Measurements from ENCODE around the gene RALB. TPM values are rescaled to one million over a fixed set of nuclear protein-coding genes. Genes with fewer than 3 reads are reported as not detected.

RALB gene
- polyA plus RNA-seq, 1 of the 3 experiments (the other 2 are of a cell fraction): 37.2 TPM

DNA sequence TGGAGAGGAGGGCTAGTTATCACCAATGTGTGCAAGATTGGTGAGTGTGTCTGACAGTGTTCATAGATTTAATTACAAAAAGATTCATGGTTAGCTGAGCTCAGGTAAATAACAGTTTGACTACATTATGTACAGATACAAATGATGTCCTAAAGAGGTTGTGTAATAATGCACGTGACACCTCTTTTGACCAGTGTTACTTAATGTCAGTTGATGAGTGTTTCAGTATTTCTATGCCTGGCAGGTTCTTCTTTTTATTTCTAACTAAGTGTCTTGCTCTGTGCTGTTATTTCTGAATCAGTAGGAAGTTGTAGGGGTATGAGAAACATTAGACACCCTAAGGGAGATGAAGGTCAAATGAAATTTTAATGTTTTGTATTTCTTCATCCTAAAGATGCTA is 85.4 kb downstream of the RALB start:
- Histone ChIP-seq H3K27ac (ENCODE audit: low read depth in 2 of 2, low read length in 1 of 2) (no peak overlapping the region), H2AFZ (ENCODE audit: low read depth) (no peak overlapping the region), H3K79me2 (ENCODE audit: insufficient read depth) (no peaks in the 10 kb centered on the region), H3K4me1 (ENCODE audit: control insufficient read depth in 1 of 2, insufficient read depth in 2 of 2, low read depth in 1 of 2, low read length in 1 of 2) (peaks cover 0 to 1% of the 10 kb centered on the region in 2 experiments; a peak in 1 of 4 replicates), H3K9ac (no peak overlapping the region), H3K27me3 (ENCODE audit: insufficient read depth) (peaks cover 39% of the 10 kb centered on the region), H3K9me3 (no peaks in the 10 kb centered on the region), H3K9me2 (no peaks in the 10 kb centered on the region), H4K20me1 (ENCODE audit: insufficient read depth) (no peaks in the 10 kb centered on the region), H3K36me3 (replicated peaks in 1 of 2; ENCODE audit: control insufficient read depth in 1 of 2, insufficient read depth in 2 of 2, low read length in 1 of 2) (no peaks in the 10 kb centered on the region), H3K4me2 (no peak overlapping the region), H3K4me3 (ENCODE audit: low read depth in 2 of 2, low read length in 1 of 2) (no peak overlapping the region), H3F3A (replicated peaks; ENCODE audit: insufficient read depth) (no peaks in the 10 kb centered on the region)
- ChIA-PET CTCF (interaction anchor here (2.3 kb wide), 1 partner anchor 343 kb away, joined by 7 read pairs; no protein-coding TSS in a partner anchor), POLR2A (no interaction called here)
- DNase-seq: no peak
- TF ChIP-seq GABPA (IDR thresholded peaks at IDR 0.05; ENCODE audit: low read depth) (no peak), YY1 (IDR thresholded peaks at IDR 0.05; ENCODE audit: low read depth) (no peak), RAD21 (IDR thresholded peaks at IDR 0.05; ENCODE audit: low read length) (no peak), EZH2phosphoT487 (IDR thresholded peaks at IDR 0.05; ENCODE audit: borderline replicate concordance, low read depth) (no peak), TEAD4 (IDR thresholded peaks at IDR 0.05; ENCODE audit: borderline replicate concordance, insufficient read depth) (no peak), NFIC (IDR thresholded peaks at IDR 0.05; ENCODE audit: borderline replicate concordance) (no peak), SMC3 (IDR thresholded peaks at IDR 0.05; ENCODE audit: low read depth, low read length) (no peak), ELF1 (IDR thresholded peaks at IDR 0.05) (no peak), RCOR1 (IDR thresholded peaks at IDR 0.05; ENCODE audit: low read length) (no peak)
- TF ChIP-seq, protein P1, sequence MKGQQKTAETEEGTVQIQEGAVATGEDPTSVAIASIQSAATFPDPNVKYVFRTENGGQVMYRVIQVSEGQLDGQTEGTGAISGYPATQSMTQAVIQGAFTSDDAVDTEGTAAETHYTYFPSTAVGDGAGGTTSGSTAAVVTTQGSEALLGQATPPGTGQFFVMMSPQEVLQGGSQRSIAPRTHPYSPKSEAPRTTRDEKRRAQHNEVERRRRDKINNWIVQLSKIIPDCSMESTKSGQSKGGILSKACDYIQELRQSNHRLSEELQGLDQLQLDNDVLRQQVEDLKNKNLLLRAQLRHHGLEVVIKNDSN (IDR thresholded peaks at IDR 0.05; ENCODE audit: borderline replicate concordance, low read depth): no peak
- 60% methylated on average over 1 of the region's 1 CpG for WGBS (ENCODE audit: low lambda C conversion rate)

DNA sequence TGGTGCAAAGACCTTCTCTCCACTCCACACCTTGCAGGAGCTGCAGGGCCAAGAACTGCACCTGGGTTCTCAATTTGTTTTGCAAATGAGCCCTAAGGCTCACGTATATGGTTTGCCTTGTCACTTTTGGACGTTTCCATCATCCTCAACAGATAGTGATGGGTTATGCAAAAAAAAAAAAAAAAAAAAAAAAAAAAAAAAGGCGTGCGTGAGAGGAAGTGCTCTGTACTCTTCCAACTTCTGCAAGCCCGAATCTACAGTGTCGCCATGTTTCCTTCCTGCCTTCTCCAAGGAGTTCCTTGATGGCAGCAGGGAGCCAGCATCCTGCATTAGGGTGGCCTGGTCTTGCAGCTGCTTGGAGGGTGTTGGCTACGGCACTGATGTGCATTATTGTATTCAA is 89.3 kb downstream of the RALB start:
- Histone ChIP-seq H4K20me1 (ENCODE audit: insufficient read depth) (no peaks in the 10 kb centered on the region), H3K9me3 (no peaks in the 10 kb centered on the region), H3K4me1 (ENCODE audit: control insufficient read depth in 1 of 2, insufficient read depth in 2 of 2, low read depth in 1 of 2, low read length in 1 of 2) (peaks cover 0 to 14% of the 10 kb centered on the region in 2 experiments; a peak in 1 of 4 replicates), H3F3A (replicated peaks; ENCODE audit: insufficient read depth) (no peaks in the 10 kb centered on the region), H3K27me3 (ENCODE audit: insufficient read depth) (peaks cover 64% of the 10 kb centered on the region), H3K36me3 (replicated peaks in 1 of 2; ENCODE audit: control insufficient read depth in 1 of 2, insufficient read depth in 2 of 2, low read length in 1 of 2) (no peaks in the 10 kb centered on the region), H3K9me2 (no peaks in the 10 kb centered on the region), H3K9ac (no peak overlapping the region), H3K27ac (ENCODE audit: low read depth in 2 of 2, low read length in 1 of 2) (no peak overlapping the region), H3K4me2 (no peak overlapping the region), H2AFZ (ENCODE audit: low read depth) (no peak overlapping the region), H3K4me3 (ENCODE audit: low read depth in 2 of 2, low read length in 1 of 2) (no peak overlapping the region), H3K79me2 (ENCODE audit: insufficient read depth) (no peaks in the 10 kb centered on the region)
- no peak for DNase-seq
- CTCF ChIA-PET: interaction anchor here (1.5 to 6.2 kb wide), 8 partner anchors 8 to 737 kb away, joined by 4 to 167 read pairs (median 10); no protein-coding TSS in a partner anchor
- WGBS (ENCODE audit: low lambda C conversion rate): 66% methylated on average over 7 of the region's 7 CpGs
- POLR2A ChIA-PET: no interaction called here
- TF ChIP-seq, protein P2, sequence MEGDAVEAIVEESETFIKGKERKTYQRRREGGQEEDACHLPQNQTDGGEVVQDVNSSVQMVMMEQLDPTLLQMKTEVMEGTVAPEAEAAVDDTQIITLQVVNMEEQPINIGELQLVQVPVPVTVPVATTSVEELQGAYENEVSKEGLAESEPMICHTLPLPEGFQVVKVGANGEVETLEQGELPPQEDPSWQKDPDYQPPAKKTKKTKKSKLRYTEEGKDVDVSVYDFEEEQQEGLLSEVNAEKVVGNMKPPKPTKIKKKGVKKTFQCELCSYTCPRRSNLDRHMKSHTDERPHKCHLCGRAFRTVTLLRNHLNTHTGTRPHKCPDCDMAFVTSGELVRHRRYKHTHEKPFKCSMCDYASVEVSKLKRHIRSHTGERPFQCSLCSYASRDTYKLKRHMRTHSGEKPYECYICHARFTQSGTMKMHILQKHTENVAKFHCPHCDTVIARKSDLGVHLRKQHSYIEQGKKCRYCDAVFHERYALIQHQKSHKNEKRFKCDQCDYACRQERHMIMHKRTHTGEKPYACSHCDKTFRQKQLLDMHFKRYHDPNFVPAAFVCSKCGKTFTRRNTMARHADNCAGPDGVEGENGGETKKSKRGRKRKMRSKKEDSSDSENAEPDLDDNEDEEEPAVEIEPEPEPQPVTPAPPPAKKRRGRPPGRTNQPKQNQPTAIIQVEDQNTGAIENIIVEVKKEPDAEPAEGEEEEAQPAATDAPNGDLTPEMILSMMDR (IDR thresholded peaks at IDR 0.05): no peak
- TF ChIP-seq, protein P3, sequence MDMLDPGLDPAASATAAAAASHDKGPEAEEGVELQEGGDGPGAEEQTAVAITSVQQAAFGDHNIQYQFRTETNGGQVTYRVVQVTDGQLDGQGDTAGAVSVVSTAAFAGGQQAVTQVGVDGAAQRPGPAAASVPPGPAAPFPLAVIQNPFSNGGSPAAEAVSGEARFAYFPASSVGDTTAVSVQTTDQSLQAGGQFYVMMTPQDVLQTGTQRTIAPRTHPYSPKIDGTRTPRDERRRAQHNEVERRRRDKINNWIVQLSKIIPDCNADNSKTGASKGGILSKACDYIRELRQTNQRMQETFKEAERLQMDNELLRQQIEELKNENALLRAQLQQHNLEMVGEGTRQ (IDR thresholded peaks at IDR 0.05; ENCODE audit: borderline replicate concordance, low read depth, low read length): no peak
- TF ChIP-seq FOXM1 (IDR thresholded peaks at IDR 0.05; ENCODE audit: low read depth): no peak
- TF ChIP-seq TEAD4 (IDR thresholded peaks at IDR 0.05; ENCODE audit: borderline replicate concordance, insufficient read depth): no peak
- no peak for TF ChIP-seq CHD2 (IDR thresholded peaks at IDR 0.05; ENCODE audit: low read length, partially characterized antibody)
- TF ChIP-seq POLR2AphosphoS5 (IDR thresholded peaks at IDR 0.05; ENCODE audit: low read depth, low read length): no peak
- no peak for TF ChIP-seq FOXJ3 (CRISPR knock-in tag; IDR thresholded peaks at IDR 0.05)
- TF ChIP-seq, protein P4, sequence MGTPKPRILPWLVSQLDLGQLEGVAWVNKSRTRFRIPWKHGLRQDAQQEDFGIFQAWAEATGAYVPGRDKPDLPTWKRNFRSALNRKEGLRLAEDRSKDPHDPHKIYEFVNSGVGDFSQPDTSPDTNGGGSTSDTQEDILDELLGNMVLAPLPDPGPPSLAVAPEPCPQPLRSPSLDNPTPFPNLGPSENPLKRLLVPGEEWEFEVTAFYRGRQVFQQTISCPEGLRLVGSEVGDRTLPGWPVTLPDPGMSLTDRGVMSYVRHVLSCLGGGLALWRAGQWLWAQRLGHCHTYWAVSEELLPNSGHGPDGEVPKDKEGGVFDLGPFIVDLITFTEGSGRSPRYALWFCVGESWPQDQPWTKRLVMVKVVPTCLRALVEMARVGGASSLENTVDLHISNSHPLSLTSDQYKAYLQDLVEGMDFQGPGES (IDR thresholded peaks at IDR 0.05; ENCODE audit: low read depth, low read length): no peak
- no peak for TF ChIP-seq TAF1 (IDR thresholded peaks at IDR 0.05; ENCODE audit: borderline replicate concordance, low read depth, low read length)
- TF ChIP-seq, protein P5, sequence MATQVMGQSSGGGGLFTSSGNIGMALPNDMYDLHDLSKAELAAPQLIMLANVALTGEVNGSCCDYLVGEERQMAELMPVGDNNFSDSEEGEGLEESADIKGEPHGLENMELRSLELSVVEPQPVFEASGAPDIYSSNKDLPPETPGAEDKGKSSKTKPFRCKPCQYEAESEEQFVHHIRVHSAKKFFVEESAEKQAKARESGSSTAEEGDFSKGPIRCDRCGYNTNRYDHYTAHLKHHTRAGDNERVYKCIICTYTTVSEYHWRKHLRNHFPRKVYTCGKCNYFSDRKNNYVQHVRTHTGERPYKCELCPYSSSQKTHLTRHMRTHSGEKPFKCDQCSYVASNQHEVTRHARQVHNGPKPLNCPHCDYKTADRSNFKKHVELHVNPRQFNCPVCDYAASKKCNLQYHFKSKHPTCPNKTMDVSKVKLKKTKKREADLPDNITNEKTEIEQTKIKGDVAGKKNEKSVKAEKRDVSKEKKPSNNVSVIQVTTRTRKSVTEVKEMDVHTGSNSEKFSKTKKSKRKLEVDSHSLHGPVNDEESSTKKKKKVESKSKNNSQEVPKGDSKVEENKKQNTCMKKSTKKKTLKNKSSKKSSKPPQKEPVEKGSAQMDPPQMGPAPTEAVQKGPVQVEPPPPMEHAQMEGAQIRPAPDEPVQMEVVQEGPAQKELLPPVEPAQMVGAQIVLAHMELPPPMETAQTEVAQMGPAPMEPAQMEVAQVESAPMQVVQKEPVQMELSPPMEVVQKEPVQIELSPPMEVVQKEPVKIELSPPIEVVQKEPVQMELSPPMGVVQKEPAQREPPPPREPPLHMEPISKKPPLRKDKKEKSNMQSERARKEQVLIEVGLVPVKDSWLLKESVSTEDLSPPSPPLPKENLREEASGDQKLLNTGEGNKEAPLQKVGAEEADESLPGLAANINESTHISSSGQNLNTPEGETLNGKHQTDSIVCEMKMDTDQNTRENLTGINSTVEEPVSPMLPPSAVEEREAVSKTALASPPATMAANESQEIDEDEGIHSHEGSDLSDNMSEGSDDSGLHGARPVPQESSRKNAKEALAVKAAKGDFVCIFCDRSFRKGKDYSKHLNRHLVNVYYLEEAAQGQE (IDR thresholded peaks at IDR 0.05; ENCODE audit: low read depth, low read length): no peak

Measured in SK-N-SH (cell line).